SW480 (cell line): Measurements from ENCODE around the gene MAGEB17.
"Not testable (repeated sequence)": the region's sequence is repeated elsewhere in the genome, so short reads cannot be mapped to it uniquely, and the experiment has no call there.

Experiments
- DNase-seq: peaks from one replicate; pipeline ENCODE4 v3.0.0-alpha.2; 2016; ENCODE audit warnings: low spot score

The MAGEB17 gene

DNA sequence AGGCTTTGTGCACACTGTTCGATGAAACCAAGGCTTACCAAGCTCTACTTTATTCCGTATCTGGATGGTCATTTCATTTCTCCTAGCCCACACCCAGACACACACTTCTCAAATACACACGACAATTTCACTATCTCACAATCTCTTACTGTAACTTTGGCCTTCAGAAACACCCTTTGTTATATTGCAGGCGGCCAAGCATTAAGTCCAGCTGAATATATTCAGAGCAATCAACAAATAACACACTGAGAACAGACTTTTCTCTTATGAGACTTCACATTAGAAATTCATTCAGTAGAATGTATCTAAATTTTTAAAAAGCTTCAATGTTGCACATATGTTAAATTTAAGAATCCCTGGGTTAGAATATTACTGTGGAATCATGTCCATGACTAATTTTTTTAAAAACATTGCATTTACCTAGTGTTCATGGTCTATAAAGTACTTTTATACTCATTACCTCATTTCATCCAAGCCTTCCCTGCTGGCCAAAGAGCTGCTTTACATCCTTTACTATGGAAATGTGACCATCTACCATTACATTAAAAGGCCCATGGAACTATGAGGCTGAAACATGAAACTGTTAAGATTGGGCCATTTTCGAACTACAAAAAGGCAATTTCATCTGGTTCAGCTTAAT lies 10.5 kb upstream of the MAGEB17 start:
- no peak for DNase-seq

GRCh38 chrX:16160729-16161128 lies 6.6 kb upstream of the MAGEB17 start:
- peak; percentile 87 for DNase-seq

GRCh38 chrX:16161173-16161572 lies 6.1 kb upstream of the MAGEB17 start:
- not testable (repeated sequence) for DNase-seq

DNA sequence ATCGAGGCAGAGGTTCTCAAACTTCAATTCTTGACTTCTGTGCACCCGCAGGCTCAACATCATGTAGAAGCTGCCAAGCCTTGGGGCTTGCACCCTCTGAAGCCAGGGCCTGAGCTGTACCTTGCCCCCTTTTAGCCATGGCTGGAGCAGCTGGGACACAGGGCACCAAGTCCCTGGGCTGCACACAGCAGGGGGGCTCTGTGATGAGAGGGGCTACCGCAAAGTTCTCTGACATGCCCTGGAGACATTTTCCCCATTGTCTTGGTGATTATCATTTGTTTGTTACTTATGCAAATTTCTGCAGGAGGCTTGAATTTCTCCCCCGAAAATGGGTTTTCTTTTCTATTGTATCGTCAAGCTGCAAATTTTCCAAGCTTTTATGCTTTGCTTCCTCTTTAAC lies 4.9 kb upstream of the MAGEB17 start:
- no peak for DNase-seq

DNA sequence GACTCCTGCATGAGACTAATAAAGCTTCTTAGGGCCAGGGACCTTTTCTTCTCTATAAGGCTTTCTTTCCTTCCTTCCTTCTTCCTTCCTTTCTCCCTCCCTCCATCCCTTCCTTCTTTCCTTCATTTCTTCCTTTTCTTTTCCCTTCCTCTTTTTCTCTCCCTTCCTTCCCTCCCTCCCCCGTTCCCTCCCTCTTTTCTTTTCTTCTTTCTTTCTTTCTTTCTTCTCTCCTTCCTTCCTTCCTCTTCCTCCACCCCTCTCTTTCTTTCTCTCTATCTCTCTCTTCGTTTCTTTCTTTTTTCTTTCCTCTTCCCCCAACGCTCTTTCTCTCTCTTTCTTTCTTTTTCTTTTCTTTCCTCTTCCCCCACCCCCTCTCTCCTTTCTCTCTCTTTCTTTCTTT lies 2.5 kb upstream of the MAGEB17 start:
- DNase-seq, result no peak

DNA sequence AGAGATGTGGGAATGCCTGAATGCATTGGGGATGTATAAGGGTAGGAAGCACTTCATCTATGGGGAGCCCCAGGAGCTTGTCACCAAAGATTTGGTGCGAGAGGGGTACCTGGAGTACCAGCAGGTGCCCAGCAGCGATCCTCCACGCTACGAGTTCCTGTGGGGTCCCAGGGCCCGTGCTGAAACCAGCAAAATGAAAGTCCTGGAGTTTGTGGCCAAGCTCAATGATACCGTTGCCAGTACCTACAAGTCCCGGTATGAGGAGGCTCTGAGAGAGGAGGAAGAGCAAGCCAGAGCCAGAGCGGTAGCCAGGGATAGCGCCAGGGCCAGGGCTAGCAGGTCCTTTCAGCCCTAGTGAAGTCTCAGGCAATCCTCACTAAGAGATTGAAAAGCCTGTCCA lies 3.8 kb downstream of the MAGEB17 start:
- no peak for DNase-seq

- no peak for DNase-seq
Observed at GRCh38 chrX:16171944-16172343, 4.7 kb downstream of the MAGEB17 start.

DNA sequence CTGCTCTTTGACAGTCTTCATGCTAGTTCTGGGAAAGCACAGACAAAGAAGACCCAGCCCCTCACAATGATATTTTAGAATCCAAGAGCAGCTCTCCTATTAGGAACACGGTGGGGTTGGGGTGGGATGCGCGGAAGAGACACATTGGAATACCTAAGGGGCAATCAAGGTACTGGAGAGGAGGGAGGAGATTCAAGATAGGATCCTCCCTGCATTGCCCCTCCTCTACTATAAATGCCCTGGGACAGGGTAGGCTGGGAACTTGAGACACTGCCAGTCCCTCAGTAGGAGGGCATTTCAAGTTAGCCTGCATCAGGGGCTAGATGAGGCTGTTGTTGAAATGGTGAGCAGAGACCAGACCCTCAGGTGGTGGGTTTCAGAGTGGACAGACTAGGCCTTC lies 5.1 kb downstream of the MAGEB17 start:
- no peak for DNase-seq

DNA sequence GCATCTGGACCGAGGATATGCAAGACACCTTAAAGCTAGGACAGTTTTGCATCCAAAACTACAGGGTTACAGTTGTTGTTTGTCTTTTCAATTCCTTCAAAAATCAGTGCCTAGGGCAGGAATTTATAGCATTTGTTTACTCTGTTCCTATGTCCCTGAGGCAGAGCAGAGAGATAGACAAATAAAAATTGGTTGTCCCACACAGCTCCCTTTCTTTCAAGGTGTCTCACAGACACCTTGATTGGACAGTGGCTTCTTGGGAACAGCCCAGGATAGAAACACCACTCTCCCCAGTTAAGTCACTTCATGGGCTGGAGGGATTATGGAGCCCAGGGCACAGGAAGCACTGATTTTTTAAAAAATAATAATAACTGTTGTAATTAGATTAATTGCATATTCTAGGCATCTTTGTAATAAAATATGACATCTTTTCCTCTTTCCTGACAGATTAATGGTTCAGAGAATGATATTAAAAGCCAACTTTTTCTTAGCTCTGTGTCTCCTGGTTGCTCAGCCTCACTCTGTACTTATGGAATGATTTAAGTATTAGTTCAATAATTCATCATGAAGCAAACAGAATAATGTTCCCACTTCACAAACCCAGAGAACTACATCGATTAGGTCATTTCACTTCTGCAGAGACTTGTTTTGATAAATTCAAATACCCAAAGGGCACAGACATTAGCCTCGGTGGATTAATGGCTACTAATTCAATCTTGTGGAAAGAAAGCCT lies 8.2 kb downstream of the MAGEB17 start:
- DNase-seq, result no peak

- DNase-seq, result no peak
Observed at GRCh38 chrX:16177260-16177659, 10.0 kb downstream of the MAGEB17 start.

DNA sequence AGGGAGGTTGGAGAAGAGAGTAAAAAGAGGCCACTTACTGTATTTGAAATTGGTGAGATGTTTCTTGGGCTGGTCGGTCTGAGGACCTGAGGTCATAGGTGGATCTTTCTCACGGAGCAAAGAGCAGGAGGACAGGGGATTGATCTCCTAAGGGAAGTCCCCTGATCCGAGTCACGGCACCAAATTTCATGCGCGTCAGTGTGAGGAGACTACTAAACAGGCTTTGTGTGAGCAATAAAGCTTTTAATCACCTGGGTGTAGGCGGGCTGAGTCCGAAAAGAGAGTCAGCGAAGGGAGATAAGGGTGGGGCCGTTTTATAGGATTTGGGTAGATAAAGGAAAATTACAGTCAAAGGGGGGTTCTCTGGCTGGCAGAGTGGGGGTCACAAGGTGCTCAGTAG lies 16.6 kb downstream of the MAGEB17 start:
- not testable (repeated sequence) for DNase-seq

- peak; percentile 42 for DNase-seq
Observed at GRCh38 chrX:16185725-16186136, 18.4 kb downstream of the MAGEB17 start.

- DNase-seq, result no peak
Observed at GRCh38 chrX:16186380-16187007, 19.2 kb downstream of the MAGEB17 start.

GRCh38 chrX:16187024-16187760 lies 19.9 kb downstream of the MAGEB17 start:
- DNase-seq, result no peak

DNA sequence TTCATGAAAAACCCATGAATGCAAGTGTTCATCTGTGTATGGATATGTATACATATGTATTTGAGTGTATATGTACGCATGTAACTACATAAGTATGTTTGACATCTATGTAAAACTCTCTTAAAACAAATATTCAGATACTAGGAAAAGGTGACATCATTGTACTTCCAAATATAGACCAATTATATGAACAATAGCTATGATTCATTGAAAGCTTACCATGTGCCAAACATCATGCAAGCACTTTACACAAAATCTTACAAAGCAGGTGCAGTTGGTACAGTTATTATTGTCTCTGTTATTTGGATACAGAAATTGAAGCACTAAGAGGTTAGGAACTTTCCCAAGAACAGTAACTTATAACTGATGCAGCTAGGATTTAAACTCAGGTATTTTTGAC lies 21.4 kb downstream of the MAGEB17 start:
- DNase-seq, result no peak

GRCh38 chrX:16191605-16192004 lies 24.3 kb downstream of the MAGEB17 start:
- no peak for DNase-seq

- DNase-seq, result no peak
Observed at GRCh38 chrX:16196829-16197228, 29.5 kb downstream of the MAGEB17 start.

- DNase-seq, result no peak
Observed at GRCh38 chrX:16199343-16199742, 32.1 kb downstream of the MAGEB17 start.

- DNase-seq, result no peak
Observed at GRCh38 chrX:16202943-16203342, 35.7 kb downstream of the MAGEB17 start.

DNA sequence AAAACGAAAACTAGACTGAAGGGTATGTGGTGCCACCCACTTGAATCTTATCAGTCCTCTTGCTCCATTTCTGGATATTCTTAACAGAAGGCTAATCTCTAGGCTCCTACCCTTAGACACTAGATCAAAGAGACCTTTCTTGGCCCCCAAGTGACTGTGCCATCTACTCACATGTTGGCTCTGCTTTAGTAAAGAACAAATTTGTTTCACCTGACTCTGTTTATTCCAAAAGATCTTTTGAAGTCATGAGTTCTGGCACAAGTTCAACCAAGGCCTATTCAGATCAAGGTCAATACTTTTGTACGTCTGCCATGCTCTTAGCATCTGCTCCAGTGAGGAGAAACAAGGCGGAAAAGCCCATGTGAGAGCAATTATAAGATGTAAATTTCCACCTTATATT lies 37.3 kb downstream of the MAGEB17 start:
- no peak for DNase-seq

DNA sequence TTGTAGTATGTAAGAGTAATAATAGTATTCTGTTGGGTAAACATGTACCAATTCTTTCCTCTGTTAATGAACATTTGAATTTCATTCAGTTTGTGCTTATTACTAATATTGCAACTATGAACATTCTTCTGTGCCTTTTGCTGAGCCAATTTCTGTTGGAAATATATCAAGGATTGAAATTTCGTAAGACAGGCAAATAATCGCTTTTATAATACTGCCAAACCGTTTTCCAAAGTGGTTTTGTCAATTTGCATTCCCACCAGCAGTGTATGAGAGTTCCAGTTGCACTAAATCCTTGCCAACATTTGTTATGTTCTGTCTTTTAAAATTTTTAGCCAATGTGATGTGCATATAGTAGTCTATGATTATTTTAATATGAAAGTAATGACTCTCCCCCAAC lies 38.6 kb downstream of the MAGEB17 start:
- DNase-seq, result no peak

- DNase-seq, result no peak
Observed at GRCh38 chrX:16207634-16208033, 40.4 kb downstream of the MAGEB17 start.

DNA sequence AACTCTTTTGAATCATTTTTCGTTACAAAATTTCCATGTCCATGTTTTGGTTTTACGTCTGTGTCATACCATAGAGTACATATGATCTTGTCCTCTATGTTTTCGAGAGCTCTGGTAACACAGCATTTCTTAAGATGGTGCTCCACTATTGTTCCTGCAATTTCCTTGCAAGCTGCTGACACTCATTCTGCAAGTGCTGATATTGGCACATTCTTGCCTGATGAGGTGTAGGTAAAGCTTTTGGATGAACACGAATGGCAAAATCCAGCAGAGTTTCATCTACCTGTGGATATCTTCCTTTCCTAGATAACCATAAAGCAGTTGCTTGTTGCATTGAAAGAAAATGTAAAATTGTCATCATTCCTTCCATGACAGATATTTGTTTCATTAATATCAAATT lies 41.3 kb downstream of the MAGEB17 start:
- DNase-seq, result no peak
